Measurements from ENCODE around the gene HSDL2.
"Not testable (repeated sequence)": the region's sequence is repeated elsewhere in the genome, so short reads cannot be mapped to it uniquely, and the experiment has no call there.

The HSDL2 gene

GRCh38 chr9:112401175-112401815, 21.4 kb downstream of the HSDL2 start:
- DNase-seq = no peak

DNA sequence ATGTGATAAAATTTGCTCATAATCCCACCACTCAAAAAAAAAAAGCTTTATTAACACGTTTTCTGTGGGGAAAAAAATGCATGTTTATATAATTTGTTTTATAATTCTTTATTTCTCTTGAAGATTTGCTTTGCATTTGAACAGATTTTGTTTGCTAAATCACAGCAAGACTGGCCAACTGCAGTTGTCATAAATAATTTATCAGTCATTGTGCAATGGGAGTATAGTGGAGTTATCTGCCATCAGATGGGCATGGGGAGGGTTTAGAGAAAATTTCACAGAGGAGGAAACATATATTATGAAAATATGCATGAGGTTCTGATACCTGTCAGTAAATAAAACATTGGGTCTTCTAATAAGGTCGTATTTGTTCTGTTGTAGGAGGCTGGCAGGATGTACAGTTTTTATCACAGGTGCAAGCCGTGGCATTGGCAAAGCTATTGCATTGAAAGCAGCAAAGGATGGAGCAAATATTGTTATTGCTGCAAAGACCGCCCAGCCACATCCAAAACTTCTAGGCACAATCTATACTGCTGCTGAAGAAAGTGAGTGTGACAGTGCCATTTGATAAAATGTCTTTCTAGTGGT, 23.8 kb downstream of the HSDL2 start:
- DNase-seq = no peak

GRCh38 chr9:112404508-112404932, 24.6 kb downstream of the HSDL2 start:
- DNase-seq = no peak

DNA sequence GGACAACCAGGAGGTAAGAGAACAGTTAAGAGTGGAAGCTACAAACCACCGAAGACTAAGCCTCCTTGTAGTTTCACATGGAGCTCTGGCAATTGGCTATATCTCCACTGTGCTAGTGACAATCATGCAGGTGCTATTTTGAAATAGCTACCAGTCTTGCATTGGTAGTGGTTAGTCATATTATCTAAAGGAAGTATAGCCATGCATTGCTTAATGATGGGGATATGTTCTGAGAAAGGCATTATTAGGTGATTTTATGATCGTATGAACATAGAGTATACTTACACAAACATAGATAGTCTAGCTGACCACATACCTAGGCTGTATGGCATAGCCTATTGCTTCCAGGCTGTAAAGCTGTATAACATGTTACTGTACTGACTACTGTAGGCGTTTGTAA, 28.4 kb downstream of the HSDL2 start:
- DNase-seq = no peak

GRCh38 chr9:112408819-112409218, 28.9 kb downstream of the HSDL2 start:
- DNase-seq = no peak

DNA sequence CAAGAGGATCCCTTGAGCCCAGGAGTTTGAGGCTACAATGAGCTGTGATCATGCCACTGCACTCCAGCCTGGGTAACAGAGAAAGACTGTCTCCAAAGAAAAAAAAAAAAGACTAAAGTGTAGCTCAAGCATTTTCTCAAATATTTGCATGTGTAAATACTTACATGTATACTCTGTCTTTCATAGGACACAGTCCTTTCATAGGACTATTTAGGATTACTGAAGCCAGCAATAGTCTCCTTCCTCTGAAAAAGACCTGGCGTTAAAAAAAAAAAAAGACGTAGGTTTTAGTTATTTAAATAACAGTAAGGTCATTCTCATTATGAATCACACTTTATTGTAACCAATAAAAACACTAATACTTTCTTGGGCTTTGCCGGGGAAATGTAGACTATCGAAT, 29.9 kb downstream of the HSDL2 start:
- no peak for DNase-seq

DNA sequence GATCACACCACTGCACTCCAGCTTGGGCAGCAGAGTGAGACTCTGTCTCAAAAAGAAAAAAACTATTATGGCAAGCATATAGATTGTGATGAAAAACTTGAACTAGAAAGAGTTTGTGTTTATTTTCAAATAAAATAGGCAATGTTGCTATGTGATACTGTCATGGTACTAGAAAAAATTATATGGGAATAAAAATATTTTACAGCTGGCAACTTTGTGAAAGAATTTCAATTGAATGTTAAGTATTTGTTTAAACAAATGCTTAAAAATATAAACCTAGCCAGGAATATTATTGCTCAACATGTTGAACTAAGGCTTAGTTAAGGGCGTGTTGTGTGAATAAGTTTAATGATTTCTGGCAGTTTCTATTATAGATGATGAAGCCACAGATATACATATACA, 31.7 kb downstream of the HSDL2 start:
- no peak for DNase-seq

GRCh38 chr9:112413728-112414127, 33.8 kb downstream of the HSDL2 start:
- DNase-seq = not testable (repeated sequence)

- DNase-seq = no peak
Measured at GRCh38 chr9:112420208-112420607, 40.3 kb downstream of the HSDL2 start.

DNA sequence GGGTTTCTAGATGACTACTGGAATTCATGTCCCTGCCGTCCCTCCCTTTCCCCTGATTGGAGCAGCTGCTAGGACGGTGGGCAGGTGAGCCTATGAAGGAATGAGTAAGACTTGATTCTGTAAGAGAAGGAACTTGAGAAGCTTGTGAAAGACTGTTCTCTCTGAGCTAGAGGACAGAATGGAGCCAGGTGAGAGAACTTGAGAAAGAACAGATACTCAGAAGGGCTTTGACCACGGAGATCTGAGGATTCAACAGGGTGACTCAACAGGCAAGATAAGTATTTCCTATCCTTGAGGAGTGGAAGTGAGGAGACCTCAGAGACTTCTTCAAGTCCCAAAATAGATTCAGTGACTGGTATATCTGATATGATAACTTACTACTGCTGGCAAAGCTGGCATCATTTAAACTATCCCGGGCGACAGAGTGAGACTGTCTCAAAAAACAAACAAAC, 41.9 kb downstream of the HSDL2 start:
- DNase-seq = no peak

DNA sequence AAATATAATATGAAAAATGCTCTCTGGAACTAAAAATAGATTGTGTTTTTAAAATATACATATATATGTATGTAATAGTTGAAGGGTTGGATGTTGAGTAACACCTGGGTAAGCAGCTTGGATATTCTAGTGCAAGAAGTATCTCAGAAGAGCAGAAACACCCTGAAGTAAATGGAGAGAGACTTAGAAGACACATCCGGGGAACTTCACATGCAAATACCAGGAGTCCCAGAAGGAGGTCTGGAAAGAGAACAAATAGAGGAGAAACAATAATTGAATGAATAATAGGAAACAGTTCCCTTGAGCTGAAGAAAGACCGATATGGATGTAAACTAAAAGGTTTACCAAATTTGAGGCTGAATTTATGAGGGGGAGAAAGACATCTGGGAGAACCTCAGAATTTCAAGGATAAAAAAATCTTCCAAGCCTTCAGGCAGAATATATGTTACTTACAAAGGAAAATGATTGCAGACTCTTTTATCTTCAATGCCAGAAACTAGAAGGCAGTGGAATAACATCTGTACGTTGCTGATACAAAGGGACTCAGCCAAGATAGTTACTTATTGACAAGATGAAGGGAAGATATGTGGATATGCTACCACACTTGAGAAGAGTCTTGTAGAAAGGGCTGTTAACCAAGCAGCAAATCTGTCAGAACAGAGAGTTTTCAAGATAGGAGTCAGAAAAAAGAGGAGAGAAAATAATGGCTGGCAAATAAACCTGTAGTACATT, 42.7 kb downstream of the HSDL2 start:
- no peak for DNase-seq

DNA sequence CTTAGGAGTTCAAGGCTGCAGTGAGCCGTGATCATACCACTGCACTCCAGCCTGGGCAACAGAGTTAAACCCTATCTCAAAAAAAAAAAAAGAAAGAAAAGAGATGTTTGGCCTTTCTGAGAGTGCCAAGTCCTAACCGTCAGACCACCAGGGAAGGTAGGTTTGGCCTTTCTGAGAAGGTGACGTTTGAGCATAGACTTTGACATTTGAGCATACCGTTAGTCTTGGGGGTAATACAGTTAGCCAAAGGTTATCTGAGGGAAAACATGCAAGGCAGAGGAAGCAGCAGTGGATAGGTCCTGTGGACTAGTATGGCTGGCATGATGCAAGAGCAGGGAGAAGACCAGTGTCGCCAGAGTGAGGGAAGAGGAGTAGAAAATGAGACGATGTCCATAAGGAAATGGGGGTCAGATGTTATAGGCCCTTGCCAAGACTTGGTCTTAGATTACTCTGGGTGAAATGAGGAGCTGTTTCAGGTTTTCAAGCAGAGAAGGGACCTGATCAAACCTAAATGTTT, 50.2 kb downstream of the HSDL2 start:
- no peak for DNase-seq

DNA sequence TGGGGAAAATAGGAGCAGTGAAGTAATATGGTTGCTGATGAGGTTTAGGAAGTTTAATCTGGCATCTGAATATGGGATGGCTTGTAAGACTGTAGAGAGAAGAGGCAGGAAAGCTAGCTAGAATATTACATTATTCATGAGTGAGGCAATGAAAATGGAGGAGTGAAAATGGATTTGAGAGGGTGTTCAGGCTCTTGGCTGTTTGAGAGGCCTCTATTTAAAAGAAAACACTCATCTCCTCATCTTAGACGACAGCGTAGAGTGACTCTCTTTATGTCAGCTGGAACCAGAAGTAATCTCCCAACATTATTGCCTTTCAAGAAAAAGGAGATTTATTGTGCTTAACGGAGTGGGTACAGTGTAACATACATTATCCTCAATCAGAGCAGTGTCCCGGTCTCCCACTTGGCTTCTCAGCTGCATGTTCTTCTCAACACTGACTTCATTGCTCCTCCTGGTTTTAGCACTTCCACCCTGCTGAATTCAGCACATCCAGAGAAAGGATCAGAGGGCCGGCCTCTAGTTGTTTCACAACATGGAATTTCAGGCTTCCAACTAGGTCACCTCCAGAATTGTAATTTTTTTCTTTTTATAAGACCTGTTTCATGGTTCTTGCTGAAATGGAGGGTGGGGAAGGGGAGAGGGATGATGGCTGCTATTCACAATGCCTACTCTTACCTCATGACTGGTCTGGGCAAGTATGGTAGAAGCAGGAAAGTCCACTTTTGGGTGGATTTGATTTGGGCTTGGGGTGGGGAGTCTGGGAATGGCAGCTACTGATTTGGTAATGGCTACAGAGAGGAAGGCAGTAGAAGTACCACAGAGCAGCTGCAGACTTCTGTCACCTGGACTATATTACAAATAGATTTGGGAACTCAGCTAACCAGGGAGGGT, 53.8 kb downstream of the HSDL2 start:
- DNase-seq = no peak

GRCh38 chr9:112434487-112434886, 54.6 kb downstream of the HSDL2 start:
- no peak for DNase-seq

DNA sequence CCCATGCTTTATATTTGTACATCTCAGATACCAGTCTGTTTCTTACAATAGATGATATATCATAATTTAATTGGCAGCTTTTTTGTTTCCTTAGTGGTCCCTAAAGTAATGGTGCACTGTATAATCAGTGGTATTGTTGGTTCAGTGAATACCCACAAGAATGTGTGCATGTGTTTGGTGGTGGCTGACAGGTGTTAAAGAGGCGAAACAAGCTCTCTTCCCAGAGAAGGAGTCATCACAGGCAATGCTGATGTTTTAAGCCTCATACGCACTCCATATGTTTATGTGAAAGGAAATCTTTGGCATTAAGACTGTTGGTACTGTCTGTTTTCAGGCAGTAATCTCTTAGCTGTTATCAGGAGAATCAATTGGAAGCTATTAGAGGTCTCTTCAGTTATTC, 57.5 kb downstream of the HSDL2 start:
- DNase-seq = no peak

GRCh38 chr9:112439171-112439570, 59.3 kb downstream of the HSDL2 start:
- DNase-seq = no peak

DNA sequence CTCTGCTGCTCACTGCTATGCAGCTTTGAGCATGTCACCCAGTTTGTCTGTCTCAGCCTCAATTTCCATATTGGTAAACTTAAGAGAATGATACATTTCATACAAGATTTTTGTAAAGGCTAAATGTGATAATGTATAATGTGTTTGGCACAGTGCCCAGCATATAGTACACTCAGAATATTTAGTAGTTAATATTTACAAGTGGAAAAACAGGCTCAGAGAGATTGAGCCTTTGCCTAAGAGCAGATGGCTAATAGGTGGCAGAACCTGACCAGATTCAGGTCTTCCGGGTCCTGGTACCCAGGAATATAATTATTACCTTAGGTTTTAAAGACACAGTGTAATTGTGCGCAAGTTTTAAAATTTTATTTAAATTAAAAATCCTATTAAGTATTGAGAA, 59.9 kb downstream of the HSDL2 start:
- DNase-seq = no peak

DNA sequence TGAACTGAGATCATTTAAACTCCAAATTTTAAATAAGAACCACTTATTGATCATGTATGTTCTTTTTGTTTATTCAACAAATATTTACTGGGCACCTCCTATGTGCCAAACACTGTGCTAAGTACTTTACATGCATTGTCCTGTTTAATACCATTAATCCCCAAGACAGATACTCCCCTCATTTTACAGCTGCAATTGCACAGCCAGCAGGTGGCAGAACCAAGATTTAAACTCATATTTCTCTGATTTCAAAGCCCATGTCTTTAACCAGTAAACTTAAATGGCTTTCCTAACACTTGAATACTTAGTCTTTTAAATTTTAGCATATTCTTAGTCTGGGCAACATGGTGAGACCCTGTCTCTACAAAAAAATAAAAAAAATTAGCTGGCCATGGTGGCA, 63.3 kb downstream of the HSDL2 start:
- no peak for DNase-seq

DNA sequence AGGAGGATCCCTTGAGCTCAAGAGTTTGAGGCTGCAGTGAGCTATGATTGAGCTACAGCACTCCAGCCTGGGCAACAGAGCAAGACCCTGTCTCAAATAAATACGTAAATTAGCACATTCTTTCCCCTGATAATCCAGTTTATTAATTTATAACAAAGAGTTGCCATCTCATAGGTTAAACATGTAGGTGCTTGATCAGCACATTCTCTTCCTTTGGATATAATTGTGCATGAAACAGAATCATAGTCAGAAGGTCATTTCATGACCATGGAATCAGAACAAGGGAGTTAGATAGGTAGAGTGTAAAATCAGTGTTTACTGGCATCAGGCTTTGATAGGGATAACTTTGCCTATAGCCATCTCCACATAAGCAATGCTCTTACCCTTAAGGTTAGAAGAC, 63.7 kb downstream of the HSDL2 start:
- DNase-seq = no peak

DNA sequence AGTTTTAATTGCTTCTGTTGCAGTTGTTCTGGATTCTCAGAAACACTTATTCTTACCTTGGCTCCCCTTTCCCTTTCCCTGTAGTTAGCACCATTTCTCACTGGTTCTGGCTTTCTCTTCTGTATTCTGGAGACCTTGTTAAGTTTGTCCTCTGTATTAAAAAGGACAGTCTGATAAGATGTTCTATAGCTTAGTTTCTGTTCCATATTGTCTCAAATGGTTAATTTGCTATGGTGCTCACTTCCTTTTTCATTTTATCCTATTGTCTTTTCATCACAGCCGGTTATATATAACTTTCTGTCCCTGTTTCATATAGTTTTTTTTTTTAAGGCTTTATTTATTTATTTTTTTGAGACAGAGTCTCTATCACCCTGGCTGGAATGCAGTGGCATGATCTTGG, 65.3 kb downstream of the HSDL2 start:
- no peak for DNase-seq

DNA sequence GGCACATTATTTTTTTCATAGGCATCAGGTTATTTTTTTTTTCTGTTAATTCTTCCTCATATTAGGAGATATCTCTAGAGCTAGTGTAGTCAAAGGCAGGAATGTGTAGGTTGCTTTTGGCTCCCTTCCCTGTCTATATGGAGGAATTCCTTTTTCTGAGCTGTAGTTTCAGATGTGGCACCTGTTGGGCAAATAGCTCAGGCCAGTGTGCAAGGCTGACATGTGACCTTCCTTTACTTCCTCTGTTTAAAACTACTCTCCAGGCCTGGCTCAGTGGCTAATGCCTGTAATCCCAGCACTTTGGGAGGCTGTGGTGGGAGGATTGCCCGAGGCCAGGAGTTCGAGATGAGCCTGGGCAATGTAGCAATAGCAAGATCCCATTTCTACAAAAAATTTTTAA, 66.2 kb downstream of the HSDL2 start:
- no peak for DNase-seq

DNA sequence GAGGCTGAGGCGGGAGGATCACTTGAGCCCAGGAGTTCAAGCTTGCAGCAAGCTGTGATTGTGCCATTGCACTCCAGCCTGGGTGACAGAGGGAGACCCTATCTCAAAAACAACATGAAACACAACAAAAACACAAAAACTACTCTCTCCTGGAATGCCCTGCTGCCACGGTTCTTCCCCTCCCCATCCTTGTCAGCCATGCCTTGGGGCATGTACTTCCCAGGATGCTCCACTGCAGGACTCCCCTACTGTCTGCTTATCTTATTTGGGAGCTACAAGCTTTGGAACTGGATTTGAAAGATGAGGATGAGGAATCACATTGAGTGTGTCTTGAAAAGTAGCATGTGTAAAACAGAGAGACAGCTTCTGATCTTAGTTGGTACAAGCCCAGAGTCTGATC, 66.6 kb downstream of the HSDL2 start:
- no peak for DNase-seq

DNA sequence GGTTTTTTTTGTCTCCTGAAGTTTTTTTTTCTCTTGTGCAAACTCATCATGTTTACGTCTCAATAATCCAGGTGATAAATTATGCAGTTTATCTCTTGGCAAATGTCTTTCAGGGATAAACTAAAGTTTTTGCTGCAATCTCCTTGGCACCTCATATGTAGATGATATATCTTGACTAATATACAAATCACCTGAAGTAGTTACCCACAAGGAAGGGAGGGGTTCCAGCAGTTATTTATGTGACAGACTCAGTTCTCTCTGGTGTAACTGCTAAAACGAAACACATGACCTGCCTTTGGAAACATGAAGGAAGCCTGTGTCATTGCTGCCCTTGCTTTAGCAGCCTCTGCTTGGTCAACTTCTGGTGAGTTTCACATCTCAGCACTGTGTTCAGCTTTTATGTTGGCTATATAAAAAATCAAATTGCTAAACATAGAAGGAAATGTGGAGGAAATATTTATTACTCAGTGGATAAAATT, 67.4 kb downstream of the HSDL2 start:
- DNase-seq = no peak

Data from cerebellar nuclear complex (tissue), 1 donor.